Measurements from ENCODE around the gene KCNQ1.

KCNQ1 gene

GRCh38 chr11:2518111-2518982 is 73.5 kb downstream of the KCNQ1 start:
- Mint-ChIP-seq H3K4me3 (no peak overlapping the region), H3K27me3 (no peaks in the 10 kb centered on the region), H3K27ac (no peak overlapping the region), H3K36me3 (ENCODE audit: low read depth) (no peaks in the 10 kb centered on the region), H3K9me3 (no peaks in the 10 kb centered on the region), H3K4me1 (ENCODE audit: low read depth) (no peaks in the 10 kb centered on the region)

GRCh38 chr11:2518983-2519340 is 74.2 kb downstream of the KCNQ1 start:
- Mint-ChIP-seq H3K4me1 (ENCODE audit: low read depth) (no peaks in the 10 kb centered on the region), H3K4me3 (no peak overlapping the region), H3K27ac (no peak overlapping the region), H3K27me3 (no peaks in the 10 kb centered on the region), H3K9me3 (no peaks in the 10 kb centered on the region), H3K36me3 (ENCODE audit: low read depth) (no peaks in the 10 kb centered on the region)

- H3K4me3 Mint-ChIP-seq: no peak overlapping the region
- no peaks in the 10 kb centered on the region for H3K36me3 Mint-ChIP-seq (ENCODE audit: low read depth)
Observed at GRCh38 chr11:2519517-2519861, 74.7 kb downstream of the KCNQ1 start.

GRCh38 chr11:2519862-2520735 is 75.3 kb downstream of the KCNQ1 start:
- Mint-ChIP-seq H3K9me3 (no peaks in the 10 kb centered on the region), H3K27ac (no peak overlapping the region), H3K4me1 (ENCODE audit: low read depth) (peaks cover under 1% of the 10 kb centered on the region), H3K27me3 (no peaks in the 10 kb centered on the region), H3K4me3 (no peak overlapping the region), H3K36me3 (ENCODE audit: low read depth) (no peaks in the 10 kb centered on the region)

More at GRCh38 chr11:2519517-2519861, 74.7 kb downstream of the KCNQ1 start:
- no peaks in the 10 kb centered on the region for H3K9me3 Mint-ChIP-seq
- H3K27me3 Mint-ChIP-seq: no peaks in the 10 kb centered on the region
- no peaks in the 10 kb centered on the region for H3K4me1 Mint-ChIP-seq (ENCODE audit: low read depth)
- H3K27ac Mint-ChIP-seq: no peak overlapping the region

- H3K27me3 Mint-ChIP-seq: no peaks in the 10 kb centered on the region
- peaks cover 7% of the 10 kb centered on the region for H3K4me1 Mint-ChIP-seq (ENCODE audit: low read depth)
- no peak overlapping the region for H3K4me3 Mint-ChIP-seq
- H3K9me3 Mint-ChIP-seq: no peaks in the 10 kb centered on the region
- no peaks in the 10 kb centered on the region for H3K36me3 Mint-ChIP-seq (ENCODE audit: low read depth)
- no peak overlapping the region for H3K27ac Mint-ChIP-seq
Observed at GRCh38 chr11:2520736-2521035, 75.9 kb downstream of the KCNQ1 start.

GRCh38 chr11:2521081-2521732 is 76.4 kb downstream of the KCNQ1 start:
- Mint-ChIP-seq H3K4me3 (no peak overlapping the region), H3K27ac (no peak overlapping the region), H3K9me3 (no peaks in the 10 kb centered on the region), H3K27me3 (no peaks in the 10 kb centered on the region), H3K4me1 (ENCODE audit: low read depth) (peaks cover 12% of the 10 kb centered on the region), H3K36me3 (ENCODE audit: low read depth) (no peaks in the 10 kb centered on the region)

GRCh38 chr11:2521733-2522630 is 77.2 kb downstream of the KCNQ1 start:
- Mint-ChIP-seq H3K9me3 (no peaks in the 10 kb centered on the region), H3K27me3 (no peaks in the 10 kb centered on the region), H3K4me1 (ENCODE audit: low read depth) (peaks cover 20% of the 10 kb centered on the region), H3K27ac (no peak overlapping the region), H3K4me3 (no peak overlapping the region), H3K36me3 (ENCODE audit: low read depth) (no peaks in the 10 kb centered on the region)

- H3K4me1 Mint-ChIP-seq (ENCODE audit: low read depth): peaks cover 24% of the 10 kb centered on the region
- no peaks in the 10 kb centered on the region for H3K27me3 Mint-ChIP-seq
- no peak overlapping the region for H3K4me3 Mint-ChIP-seq
- H3K36me3 Mint-ChIP-seq (ENCODE audit: low read depth): no peaks in the 10 kb centered on the region
- H3K9me3 Mint-ChIP-seq: no peaks in the 10 kb centered on the region
- H3K27ac Mint-ChIP-seq: no peak overlapping the region
Observed at GRCh38 chr11:2522631-2523255, 77.9 kb downstream of the KCNQ1 start.

- no peak overlapping the region for H3K4me3 Mint-ChIP-seq
Observed at GRCh38 chr11:2523821-2524391, 79.1 kb downstream of the KCNQ1 start.

GRCh38 chr11:2524446-2525165 is 79.8 kb downstream of the KCNQ1 start:
- Mint-ChIP-seq H3K27ac (no peak overlapping the region), H3K36me3 (ENCODE audit: low read depth) (no peaks in the 10 kb centered on the region)

More at GRCh38 chr11:2523821-2524391, 79.1 kb downstream of the KCNQ1 start:
- H3K9me3 Mint-ChIP-seq: no peaks in the 10 kb centered on the region
- H3K4me1 Mint-ChIP-seq (ENCODE audit: low read depth): peaks cover 26% of the 10 kb centered on the region
- H3K36me3 Mint-ChIP-seq (ENCODE audit: low read depth): no peaks in the 10 kb centered on the region
- no peaks in the 10 kb centered on the region for H3K27me3 Mint-ChIP-seq
- no peak overlapping the region for H3K27ac Mint-ChIP-seq

GRCh38 chr11:2525166-2525861 is 80.5 kb downstream of the KCNQ1 start:
- H3K9me3 Mint-ChIP-seq: no peaks in the 10 kb centered on the region
- no peaks in the 10 kb centered on the region for H3K27me3 Mint-ChIP-seq
- H3K4me3 Mint-ChIP-seq: no peak overlapping the region
- H3K27ac Mint-ChIP-seq: no peak overlapping the region
- H3K4me1 Mint-ChIP-seq (ENCODE audit: low read depth): peaks cover 26% of the 10 kb centered on the region
- no peaks in the 10 kb centered on the region for H3K36me3 Mint-ChIP-seq (ENCODE audit: low read depth)

More at GRCh38 chr11:2524446-2525165, 79.8 kb downstream of the KCNQ1 start:
- no peak overlapping the region for H3K4me3 Mint-ChIP-seq
- no peaks in the 10 kb centered on the region for H3K27me3 Mint-ChIP-seq
- H3K9me3 Mint-ChIP-seq: no peaks in the 10 kb centered on the region
- H3K4me1 Mint-ChIP-seq (ENCODE audit: low read depth): peaks cover 26% of the 10 kb centered on the region

GRCh38 chr11:2525941-2526807 is 81.4 kb downstream of the KCNQ1 start:
- no peak overlapping the region for H3K4me3 Mint-ChIP-seq
- H3K9me3 Mint-ChIP-seq: no peaks in the 10 kb centered on the region
- no peaks in the 10 kb centered on the region for H3K36me3 Mint-ChIP-seq (ENCODE audit: low read depth)
- H3K27ac Mint-ChIP-seq: no peak overlapping the region
- H3K27me3 Mint-ChIP-seq: no peaks in the 10 kb centered on the region
- peaks cover 26% of the 10 kb centered on the region for H3K4me1 Mint-ChIP-seq (ENCODE audit: low read depth)

Data from stimulated activated naive CD8-positive, alpha-beta T cell treated with anti-CD3 and anti-CD28 coated beads, Interleukin-15, Interleukin-2, amounts not matched to agents 100 ng/mL and 50 ng/mL, for 24 hours (primary cell).